ENCODE results near the gene MSL3.

Gene MSL3

DNA sequence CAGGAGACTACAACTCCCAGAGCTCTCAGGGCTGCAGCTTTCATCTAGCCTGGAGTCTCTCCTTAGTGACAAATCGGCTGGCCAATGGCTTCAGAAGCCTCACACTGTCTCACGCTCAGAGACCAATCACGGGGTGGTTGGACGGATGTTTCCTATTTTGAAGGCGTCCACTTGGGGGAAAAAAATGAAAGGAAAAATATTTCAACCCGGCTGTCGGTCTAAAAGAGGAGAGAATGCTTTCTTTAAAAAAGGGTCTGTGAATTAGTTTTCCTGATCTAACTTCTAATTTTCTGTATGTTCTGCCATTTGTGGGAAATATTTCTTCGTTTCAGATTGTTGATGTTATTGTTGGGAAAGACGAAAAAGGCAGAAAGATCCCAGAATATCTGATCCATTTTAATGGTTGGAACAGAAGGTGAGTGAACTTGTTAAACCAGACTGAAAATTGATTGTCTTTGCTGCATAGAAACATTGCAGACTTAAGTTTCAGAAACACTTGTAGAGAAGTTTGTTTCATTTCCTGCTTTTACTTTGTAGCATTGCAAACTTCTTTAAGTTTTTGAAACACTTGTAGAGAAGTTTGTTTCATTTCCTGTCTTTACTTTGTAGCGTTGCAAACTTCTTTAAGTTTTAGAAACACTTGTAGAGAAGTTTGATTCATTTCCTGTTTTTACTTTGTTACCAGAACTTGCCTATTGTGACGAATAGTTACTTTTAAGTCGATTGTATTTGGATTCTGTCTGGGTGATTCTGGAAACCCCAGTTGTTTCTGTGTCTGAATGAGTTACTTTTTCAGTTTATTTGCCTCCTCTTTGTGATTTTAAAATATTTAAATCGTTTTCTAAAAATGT, 1.6 kb downstream of the MSL3 start:
- peak; percentile 93 for DNase-seq

DNA sequence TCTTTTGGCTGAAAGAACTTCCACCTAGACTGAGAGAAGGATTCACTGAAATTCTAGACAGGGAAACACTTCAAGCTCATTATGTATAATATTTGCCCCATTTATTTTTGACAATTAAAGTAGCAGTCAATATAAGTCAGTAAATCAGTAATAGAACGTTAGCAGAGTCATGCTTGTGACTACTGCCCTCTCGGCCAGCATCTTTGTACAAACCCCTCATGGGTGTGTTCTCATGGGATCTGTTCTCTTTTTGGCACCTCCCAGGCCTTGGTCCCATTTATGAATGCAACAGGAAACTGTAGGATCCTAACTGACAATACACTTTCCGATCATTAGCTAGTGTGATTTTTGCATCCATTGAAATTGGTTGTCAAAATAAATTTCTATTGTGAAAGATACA, 2.9 kb downstream of the MSL3 start:
- DNase-seq: no peak

DNA sequence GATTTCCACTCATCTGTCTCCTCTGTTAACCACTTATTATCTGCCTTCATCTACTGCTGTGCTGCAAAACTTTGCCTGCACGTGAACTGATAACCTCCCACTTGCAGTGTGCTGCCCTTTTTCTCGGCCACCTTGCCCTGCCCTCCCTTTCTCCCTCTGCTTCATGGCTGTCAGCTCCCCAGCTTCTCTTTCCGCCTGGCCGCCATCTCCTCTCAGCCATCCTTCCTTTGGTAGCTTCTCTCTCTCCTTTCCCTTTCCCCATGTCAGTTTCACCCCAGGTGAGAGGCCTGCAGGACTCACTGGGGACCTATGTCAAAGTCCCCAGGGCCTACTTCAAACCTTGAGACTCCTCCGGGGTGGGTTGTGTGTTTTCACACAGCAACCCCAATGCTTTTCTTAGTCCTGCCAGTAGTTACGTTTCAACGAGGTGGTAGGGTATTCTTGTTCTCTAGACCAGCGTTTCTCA, 6.6 kb downstream of the MSL3 start:
- no peak for DNase-seq

DNA sequence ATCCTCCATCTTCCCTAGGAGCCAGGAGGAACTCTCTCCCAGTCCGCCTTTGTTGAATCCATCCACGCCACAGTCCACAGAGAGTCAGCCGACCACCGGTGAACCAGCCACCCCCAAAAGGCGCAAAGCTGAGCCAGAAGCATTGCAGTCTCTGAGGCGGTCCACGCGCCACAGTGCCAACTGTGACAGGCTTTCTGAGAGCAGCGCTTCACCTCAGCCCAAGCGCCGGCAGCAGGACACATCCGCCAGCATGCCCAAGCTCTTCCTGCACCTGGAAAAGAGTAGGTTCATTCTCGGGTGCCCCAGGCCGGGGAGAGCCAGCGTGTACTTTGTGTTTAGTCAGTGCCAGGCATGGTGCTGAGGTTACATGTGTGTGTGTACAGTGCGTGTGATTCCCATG, 7.4 kb downstream of the MSL3 start:
- no peak for DNase-seq

DNA sequence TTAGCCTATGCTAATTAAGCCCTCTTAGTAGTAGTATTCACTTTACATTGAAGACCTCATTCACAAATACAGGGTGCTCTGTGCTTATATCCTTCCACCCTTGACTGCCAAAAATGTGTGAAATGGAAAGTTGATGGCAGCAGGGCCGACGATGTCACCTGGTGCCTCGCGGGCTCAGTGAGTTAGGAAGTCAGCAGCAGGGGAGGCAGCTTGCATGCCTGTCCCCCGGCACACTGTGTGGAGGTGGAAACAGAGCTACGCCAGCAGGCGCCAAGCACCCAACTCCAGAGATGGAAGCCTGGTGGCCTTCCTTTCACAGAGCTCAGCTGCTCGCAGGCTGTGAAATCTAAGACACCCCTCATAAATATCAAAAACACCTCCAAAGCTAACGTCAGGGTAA, 8.4 kb downstream of the MSL3 start:
- DNase-seq: no peak

DNA sequence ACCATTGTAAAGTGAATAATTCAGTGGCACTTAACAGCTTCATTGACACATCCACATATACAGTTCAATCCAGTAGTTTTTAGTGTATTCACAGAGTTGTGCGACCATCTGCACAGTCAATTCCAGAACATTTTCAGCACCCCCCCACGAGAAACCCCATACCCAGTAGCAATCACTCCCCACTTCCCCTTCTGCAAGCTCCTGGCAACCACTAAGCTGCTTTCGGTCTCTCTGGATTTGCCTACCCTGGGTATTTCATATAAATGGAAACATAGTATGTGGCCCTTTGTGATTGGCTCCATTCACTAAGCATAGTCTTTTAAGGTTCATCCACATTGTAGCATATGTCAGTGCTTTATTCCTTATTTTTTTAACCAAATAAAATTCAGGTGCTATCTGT, 10.0 kb downstream of the MSL3 start:
- DNase-seq: no peak

DNA sequence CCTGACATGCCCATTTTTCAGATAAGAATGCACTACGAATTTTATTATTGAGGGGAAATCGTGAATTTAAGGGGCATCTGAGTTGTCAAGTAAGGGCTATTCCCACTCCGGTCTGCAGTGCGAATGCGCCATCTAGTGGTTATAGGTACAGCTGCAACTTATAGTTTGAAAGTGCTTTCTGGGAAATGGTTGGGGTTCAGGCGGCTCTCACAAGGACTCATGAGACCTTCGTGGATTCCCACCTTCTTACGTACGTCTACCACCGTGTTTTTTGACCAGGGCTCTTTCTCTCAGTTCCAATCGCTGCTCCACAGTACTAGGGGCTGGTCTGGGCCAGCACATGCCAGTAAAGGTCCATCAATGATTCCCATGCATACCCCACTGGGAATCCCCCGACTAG, 12.3 kb downstream of the MSL3 start:
- peak; percentile 51 for DNase-seq

DNA sequence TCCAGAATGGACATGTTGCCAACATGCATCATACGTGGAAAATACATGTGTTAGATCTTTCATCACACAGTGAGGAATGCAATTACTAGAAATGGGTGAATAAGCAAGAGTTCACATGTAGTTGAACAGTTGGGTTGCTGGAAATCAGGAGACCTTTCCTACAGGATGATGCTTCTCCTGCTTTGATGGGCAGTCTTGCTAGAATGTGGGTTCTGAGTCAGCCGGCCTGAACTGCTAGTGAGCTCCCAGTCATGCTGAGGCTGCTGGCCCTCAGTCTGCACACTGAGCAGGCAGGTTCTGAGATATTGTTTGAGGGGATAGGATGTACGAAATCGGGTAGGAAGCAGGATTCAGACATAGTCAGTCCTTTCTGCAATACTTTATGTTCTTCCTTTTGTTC, 20.2 kb downstream of the MSL3 start:
- DNase-seq: no peak

GRCh38 chrX:11781133-11781532, 23.1 kb downstream of the MSL3 start:
- DNase-seq: no peak

- DNase-seq: no peak
Measured at GRCh38 chrX:11781734-11782370, 23.8 kb downstream of the MSL3 start.

DNA sequence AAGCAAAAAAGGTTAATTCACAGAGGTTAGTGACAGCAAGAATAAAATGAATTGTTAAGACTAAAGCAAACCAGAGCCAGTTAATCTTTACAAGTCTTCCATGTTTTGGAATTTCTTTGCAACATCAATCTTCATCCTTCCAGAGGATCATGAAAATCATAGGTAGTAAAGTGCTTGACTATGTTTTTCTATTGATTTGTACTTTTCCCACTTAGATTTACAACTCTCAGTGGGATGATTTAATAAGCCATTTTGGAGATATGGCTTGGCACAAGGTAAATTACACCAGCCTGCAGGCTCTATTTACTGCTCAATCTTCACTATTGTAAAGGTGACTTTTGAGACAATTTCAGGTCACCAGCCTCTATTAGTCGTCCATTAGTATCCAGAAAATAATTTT, 26.5 kb downstream of the MSL3 start:
- no peak for DNase-seq

DNA sequence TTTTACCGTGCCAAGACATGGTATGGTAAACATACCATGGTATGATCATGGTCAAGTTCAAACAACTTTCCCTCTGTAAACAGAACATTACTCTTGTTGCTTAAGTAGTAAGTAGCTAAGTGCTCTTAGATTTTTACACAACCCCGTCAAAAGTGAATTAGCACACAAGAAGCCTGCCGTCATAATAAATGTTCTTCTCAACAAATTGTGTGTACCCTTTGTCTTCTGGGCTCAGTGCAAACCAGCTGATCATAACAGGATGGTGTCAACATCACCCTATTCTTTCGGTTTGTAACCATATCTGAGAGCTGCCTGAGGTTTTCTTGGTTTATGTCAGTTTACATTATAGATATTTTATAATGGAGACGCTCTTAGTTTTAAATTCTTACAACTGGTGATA, 28.8 kb downstream of the MSL3 start:
- DNase-seq: no peak

DNA sequence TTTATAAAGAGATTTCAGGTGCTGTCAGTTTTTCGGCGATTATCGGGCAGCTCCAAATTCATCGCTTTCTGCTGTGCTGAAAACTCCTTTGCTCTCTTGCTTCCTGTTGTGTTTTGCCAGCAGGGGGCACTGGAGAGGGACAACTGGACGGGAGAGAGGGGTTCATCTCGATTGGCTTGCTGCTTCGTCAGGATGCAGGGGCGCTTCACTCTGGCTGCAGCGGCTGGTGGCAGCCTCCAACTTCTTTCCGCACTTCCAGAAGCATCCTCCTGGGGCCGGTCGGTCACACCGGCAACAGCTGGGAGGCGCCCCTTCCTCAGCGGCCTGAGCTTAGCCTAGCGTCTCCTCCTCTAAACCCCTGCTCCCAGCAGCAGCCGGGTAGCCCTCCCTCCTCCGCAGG, 29.5 kb downstream of the MSL3 start:
- no peak for DNase-seq

- no peak for DNase-seq
Measured at GRCh38 chrX:11789809-11790208, 31.8 kb downstream of the MSL3 start.

DNA sequence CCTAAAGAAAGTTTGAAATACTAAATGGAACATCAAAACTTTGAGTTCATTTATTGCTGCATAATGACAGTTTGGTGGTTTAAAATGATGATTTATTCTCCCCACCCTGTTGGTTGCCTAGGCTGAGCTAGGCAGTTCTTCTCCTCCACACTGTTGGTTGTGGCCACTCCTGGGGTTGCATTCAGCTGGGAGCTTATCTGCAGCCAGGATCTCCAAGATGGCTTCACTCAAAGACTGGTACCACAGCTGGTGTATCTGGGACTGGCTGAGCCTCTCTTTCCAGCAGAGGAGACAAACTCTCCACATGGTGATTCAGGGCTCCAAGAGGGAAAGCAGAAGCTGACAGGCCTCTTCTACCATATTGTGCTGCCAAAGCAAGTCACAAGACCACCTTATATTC, 33.1 kb downstream of the MSL3 start:
- DNase-seq: no peak

GRCh38 chrX:11791537-11791936, 33.5 kb downstream of the MSL3 start:
- no peak for DNase-seq

- DNase-seq: no peak
Measured at GRCh38 chrX:11792461-11793421, 34.7 kb downstream of the MSL3 start.

- no peak for DNase-seq
Measured at GRCh38 chrX:11793734-11794133, 35.7 kb downstream of the MSL3 start.

DNA sequence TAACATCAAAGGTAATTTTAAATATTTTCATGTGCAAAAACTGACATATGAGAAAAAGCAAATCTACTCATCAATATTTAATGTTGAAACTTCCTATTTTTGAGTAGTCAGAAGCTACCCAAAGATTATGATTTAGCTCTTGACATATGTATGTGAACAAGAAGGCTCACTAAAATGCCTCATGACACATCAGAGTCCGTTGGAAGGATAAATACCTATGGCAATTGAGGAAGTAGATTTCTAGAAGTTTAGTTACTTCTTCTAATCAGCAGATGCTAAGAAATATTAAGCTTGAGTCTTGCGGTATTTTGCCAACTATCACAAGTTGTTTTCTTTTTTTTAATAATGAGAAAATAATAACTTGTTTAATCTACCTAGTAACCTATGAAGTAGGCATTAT, 55.3 kb downstream of the MSL3 start:
- DNase-seq: no peak

Measured in NCI-H345 (cell line).